Activated T-helper 17 cell treated with anti-CD3 and anti-CD28 coated beads, Interleukin-2, amount 50 U/mL, for 72 hours (primary cell): ENCODE data around the gene NDUFS2. TPM values are rescaled to one million over a fixed set of nuclear protein-coding genes. Genes with fewer than 3 reads are reported as not detected.
"Not testable (repeated sequence)": the region's sequence is repeated elsewhere in the genome, so short reads cannot be mapped to it uniquely, and the experiment has no call there.

Experiments
- ATAC-seq: fragments of 150-1000 bp; cut with Tn5 transposase; replicated peaks from 2 replicates; pipeline ENCODE4 v1.10.0; 2021; ENCODE audit warnings: mild to moderate bottlenecking, moderate library complexity
- H3K27ac Mint-ChIP-seq: one replicate; pipeline ENCODE4 v1.8.0; 2022; ENCODE audit warnings: mixed read lengths
- H3K27me3 Mint-ChIP-seq: one replicate; pipeline ENCODE4 v1.8.0; 2022; ENCODE audit warnings: mixed read lengths
- H3K36me3 Mint-ChIP-seq: one replicate; pipeline ENCODE4 v1.8.0; 2022; ENCODE audit warnings: low read depth, mild to moderate bottlenecking, mixed read lengths
- H3K4me1 Mint-ChIP-seq: one replicate; pipeline ENCODE4 v1.8.0; 2022; ENCODE audit warnings: mixed read lengths
- H3K4me3 Mint-ChIP-seq: one replicate; pipeline ENCODE4 v1.8.0; 2022; ENCODE audit warnings: mild to moderate bottlenecking, mixed read lengths
- H3K9me3 Mint-ChIP-seq: one replicate; pipeline ENCODE4 v1.8.0; 2022; ENCODE audit warnings: mixed read lengths
- total RNA-seq, 2 donors: library from RNA; stranded (reverse); gene quantifications; one replicate each; pipeline ENCODE4 v1.2.3, GENCODE V29; 2022

The NDUFS2 gene
- total RNA-seq, 2 donors from 2014 or later, result 96.5 to 102 TPM

DNA sequence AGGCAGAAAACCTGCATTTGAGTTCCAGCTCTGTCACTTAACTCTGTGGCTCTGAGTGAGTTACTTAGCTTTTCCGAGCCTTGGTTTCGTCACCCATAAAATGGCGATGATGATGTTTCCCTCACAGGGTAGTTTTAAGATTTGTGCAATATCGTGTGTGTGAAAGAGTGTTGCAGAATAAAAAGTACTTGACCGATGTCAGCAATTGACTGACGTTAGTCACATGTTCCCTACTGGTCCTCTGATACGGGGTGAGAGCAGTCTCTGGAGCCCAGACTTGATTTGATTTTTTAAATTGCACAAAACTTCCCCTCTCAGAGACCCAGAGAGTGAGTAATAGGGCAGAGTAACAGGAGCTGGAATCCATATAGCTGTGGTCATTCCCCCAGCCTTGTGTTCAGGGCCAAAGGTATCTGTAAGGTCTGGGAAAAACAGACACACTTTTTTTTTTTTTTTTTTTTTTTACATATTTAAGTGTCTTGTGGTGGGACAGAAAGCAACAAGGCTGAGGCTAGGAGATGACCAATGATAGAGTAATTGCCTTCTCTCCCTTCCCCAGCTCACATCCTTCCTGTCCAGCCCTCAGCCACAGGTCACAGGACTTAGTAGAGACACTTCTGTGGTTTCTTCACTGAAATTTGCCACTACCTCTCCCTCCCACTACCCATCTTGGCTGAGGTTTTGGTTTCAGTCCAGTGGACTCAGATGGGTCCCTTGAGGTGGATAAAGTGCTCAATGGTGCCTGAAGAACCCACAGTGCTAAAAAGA, 15.0 kb downstream of the NDUFS2 start:
- Mint-ChIP-seq H3K27me3 (no peaks in the 10 kb centered on the region), H3K4me1 (peaks cover 8% of the 10 kb centered on the region), H3K9me3 (no peaks in the 10 kb centered on the region), H3K27ac (peak overlapping the region; percentile 79), H3K36me3 (peaks cover 32% of the 10 kb centered on the region), H3K4me3 (peak overlapping the region; percentile 39)
- ATAC-seq, result peak; percentile 90

DNA sequence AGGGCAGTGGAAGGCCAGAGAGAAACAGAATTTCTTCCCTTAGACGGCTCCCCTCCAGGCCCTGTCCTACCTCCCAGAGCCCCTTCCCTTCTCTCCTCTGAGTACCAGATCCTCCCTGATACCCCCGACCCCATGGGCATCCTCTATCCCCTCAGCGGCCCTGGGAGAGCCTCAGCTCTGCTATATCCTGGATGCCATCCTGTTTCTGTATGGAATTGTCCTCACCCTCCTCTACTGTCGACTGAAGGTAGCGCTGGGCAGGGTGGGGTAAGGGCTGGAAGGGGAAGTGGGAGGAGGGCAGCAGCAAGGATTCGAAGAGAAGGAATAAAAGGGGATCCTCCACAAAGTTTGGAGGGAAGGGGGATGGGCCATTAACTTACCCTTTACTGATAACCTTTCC, 15.7 kb downstream of the NDUFS2 start:
- Mint-ChIP-seq H3K27me3 (no peaks in the 10 kb centered on the region), H3K4me1 (peaks cover 8% of the 10 kb centered on the region), H3K27ac (peak overlapping the region; percentile 79), H3K4me3 (no peak overlapping the region), H3K9me3 (no peaks in the 10 kb centered on the region), H3K36me3 (peaks cover 25% of the 10 kb centered on the region)
- ATAC-seq, result no peak

DNA sequence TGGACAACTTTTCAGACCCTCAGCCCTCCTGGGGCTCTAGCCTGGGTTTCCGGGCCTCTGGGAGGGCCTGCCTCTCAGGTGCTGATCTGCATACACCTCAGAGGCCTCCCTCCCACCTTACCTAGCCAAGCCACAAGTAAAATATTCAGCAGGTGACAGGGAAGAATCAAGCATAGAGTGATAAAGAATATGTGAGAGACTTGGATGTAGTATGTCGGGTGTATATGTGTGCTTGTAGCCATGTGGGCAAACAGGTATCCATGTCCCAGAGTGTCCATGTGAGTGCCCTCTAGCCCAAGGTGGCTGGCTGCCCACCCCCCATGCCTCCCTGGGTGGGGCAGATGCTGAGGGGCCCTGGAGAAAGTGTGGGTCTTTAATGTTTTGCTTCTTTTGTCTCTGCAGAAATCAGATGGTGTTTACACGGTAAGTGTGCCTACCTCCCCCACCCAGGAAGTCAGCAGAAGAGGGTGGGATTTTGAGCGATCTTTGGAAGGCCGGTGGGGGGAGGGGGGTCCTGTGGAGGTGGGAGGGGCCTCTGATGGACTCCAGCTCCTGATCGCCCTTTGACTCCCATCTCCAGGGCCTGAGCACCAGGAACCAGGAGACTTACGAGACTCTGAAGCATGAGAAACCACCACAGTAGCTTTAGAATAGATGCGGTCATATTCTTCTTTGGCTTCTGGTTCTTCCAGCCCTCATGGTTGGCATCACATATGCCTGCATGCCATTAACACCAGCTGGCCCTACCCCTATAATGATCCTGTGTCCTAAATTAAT, 16.3 kb downstream of the NDUFS2 start:
- peaks cover 8% of the 10 kb centered on the region for H3K4me1 Mint-ChIP-seq
- H3K4me3 Mint-ChIP-seq, result no peak overlapping the region
- H3K27ac Mint-ChIP-seq, result peak overlapping the region; percentile 79
- no peaks in the 10 kb centered on the region for H3K27me3 Mint-ChIP-seq
- no peak for ATAC-seq
- peaks cover 19% of the 10 kb centered on the region for H3K36me3 Mint-ChIP-seq
- no peaks in the 10 kb centered on the region for H3K9me3 Mint-ChIP-seq

DNA sequence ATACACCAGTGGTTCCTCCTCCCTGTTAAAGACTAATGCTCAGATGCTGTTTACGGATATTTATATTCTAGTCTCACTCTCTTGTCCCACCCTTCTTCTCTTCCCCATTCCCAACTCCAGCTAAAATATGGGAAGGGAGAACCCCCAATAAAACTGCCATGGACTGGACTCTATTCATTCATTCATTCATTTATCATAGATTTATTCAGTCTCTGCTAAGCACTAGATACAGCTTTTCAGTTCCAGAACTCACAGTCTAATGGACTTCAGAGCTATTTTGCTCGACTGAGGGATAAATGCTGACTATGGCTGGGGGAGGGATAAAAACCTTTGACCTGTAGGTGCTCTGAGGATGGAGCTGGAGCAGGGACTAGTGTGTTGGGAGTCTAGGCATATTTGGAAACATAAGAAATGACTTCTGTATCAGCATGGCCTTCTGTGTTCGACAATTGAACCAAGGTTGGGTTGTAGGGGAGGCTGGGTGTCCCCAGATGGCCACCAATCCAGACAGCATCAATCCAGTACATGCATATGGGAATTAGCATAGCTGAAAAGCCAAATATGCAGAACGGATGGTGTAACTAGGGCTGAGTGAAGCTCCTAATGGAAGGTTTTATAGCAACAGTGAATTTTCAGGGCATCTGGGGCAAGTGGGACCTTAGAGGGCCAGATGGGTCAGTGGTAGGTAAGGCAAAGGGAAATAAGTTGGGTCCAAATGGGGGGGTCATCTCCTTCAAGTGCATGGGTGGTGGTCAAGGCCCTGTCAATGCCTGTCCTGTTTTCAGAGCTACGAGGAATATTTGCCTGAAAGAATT, 17.1 kb downstream of the NDUFS2 start:
- no peaks in the 10 kb centered on the region for H3K27me3 Mint-ChIP-seq
- no peak overlapping the region for H3K27ac Mint-ChIP-seq

DNA sequence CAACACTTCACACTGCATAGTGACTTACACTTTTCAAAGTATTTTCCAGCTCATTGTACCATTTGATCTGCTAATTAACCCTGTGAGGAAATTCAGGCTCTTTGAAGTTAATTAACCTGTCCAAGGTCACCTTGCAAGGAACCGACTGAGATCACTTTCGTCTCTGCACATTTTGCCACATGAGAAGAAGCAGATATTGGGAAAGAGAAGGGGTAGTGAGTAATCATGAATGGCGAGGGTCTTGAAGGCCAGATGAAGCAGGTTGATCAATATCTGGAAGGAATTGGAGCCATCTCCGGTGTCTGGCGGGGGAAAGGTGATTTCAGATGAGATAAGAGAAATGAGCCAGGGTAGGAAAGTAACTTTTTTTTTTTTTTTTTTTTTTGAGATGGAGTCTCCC, 17.8 kb downstream of the NDUFS2 start:
- ATAC-seq, result no peak
- H3K36me3 Mint-ChIP-seq, result peaks cover 3% of the 10 kb centered on the region
- H3K4me1 Mint-ChIP-seq, result peaks cover 9% of the 10 kb centered on the region
- H3K9me3 Mint-ChIP-seq, result no peaks in the 10 kb centered on the region
- no peaks in the 10 kb centered on the region for H3K27me3 Mint-ChIP-seq
- H3K4me3 Mint-ChIP-seq, result no peak overlapping the region
- H3K27ac Mint-ChIP-seq, result no peak overlapping the region

More for the DNA sequence above, 17.1 kb downstream of the NDUFS2 start:
- H3K4me3 Mint-ChIP-seq, result no peak overlapping the region
- no peak for ATAC-seq
- peaks cover 8% of the 10 kb centered on the region for H3K4me1 Mint-ChIP-seq
- H3K9me3 Mint-ChIP-seq, result no peaks in the 10 kb centered on the region
- H3K36me3 Mint-ChIP-seq, result peaks cover 11% of the 10 kb centered on the region

DNA sequence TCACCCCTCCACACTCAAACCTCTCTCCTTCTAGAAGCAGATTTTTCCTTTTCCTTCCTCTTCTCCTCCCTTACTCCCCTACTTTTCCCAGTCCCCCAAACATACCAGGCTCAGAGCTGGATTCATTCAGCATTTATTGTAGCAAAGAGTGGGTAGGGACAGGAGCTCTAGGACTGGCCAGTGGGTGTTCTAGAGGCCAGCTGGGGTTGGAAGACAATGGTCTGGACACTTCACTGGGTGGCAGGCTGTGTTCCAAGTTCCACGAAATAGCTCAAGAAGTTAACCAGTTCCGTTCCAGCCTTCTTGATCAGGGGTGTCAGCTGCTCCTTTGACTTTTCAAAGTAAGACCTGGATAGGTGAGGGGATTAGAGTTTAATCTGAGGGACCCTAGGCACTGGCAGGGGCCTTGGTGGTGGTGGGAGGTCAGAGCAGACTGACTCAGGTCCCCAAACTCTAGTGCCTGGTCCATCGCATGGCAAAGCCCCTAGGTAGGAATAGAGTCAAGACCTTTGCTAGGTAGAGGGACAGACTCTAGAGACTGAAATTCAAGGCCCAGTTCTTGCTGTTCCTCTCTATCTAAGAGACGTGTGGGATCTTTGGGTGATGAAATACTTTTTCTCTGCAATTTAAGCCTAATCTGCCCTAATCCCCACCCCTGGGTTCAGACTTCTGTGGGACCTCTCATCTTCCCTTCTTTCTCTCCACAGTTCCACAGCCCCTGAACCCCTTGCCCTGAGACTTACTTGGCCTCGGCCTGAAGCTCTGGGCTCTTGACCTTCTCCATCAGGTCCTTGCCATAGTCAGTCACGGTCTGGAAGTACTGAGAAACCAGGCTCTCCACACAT, 20.2 kb downstream of the NDUFS2 start:
- ATAC-seq, result no peak
- Mint-ChIP-seq H3K9me3 (no peaks in the 10 kb centered on the region), H3K27me3 (no peaks in the 10 kb centered on the region), H3K27ac (no peak overlapping the region), H3K4me1 (peaks cover 18% of the 10 kb centered on the region), H3K4me3 (no peak overlapping the region), H3K36me3 (peaks cover 5% of the 10 kb centered on the region)

DNA sequence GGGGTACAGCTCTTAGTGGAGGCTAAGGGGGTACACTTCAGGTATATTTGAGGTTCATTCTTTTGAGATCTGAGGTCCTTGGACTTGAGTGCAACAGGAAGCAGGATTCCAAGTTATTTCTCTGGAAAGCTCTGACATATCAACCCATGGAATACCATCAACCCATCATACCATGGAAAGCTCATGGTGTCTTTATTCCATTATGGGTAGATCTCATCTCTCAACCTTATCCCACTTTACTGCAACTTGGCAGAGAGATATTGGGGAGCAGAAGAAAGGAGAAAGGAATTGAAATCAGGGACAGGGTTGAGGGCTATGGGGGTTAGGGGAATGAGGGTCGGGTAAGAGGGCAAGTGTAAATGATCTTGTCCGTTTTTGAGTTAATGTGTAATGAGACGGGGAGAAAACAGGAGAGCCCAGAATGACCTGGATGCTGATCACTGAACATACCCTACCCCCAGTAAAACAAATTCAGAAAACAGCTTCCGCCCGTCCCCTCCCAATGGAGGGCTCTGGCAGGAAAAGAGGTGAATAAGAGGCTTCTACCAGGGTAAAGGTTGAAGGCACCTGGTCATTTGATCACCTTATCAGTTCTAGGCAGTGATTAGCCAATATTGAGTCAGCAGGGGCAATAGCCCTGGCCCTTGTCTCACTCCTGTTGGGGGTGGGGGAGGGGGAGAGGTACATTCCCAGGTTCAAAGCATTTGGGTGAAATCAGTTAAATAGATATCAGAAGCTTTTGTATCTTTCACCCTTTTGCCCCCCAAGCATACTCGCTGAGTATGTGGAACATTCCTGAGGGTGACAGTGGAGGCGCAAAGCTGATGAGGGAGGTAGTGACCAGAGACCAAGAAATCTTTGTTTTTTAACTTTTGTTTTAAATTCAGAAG, 21.9 kb downstream of the NDUFS2 start:
- Mint-ChIP-seq H3K36me3 (peaks cover 17% of the 10 kb centered on the region), H3K4me1 (peaks cover 22% of the 10 kb centered on the region), H3K27me3 (no peaks in the 10 kb centered on the region), H3K9me3 (no peaks in the 10 kb centered on the region), H3K27ac (peak overlapping the region; percentile 68), H3K4me3 (no peak overlapping the region)
- no peak for ATAC-seq

DNA sequence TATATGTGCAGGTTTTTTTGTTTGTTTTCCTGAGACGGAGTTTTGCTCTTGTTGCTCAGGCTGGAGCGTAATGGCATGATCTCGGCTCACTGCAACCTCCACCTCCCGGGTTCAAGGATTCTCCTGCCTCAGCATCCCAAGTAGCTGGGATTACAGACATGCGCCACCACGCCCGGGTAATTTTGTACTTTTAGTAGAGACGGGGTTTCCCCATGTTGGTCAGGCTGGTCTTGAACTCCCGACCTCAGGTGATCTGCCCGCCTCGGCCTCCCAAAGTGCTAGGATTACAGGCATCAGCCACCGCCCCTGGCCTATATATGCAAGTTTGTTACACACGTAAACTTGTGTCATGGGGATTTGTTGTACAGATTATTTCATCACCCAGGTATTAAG, 22.5 kb downstream of the NDUFS2 start:
- H3K27ac Mint-ChIP-seq, H3K27me3 Mint-ChIP-seq, H3K9me3 Mint-ChIP-seq, ATAC-seq, H3K4me3 Mint-ChIP-seq: not testable (repeated sequence)
- H3K4me1 Mint-ChIP-seq, result peaks cover 22% of the 10 kb centered on the region
- peaks cover 24% of the 10 kb centered on the region for H3K36me3 Mint-ChIP-seq

DNA sequence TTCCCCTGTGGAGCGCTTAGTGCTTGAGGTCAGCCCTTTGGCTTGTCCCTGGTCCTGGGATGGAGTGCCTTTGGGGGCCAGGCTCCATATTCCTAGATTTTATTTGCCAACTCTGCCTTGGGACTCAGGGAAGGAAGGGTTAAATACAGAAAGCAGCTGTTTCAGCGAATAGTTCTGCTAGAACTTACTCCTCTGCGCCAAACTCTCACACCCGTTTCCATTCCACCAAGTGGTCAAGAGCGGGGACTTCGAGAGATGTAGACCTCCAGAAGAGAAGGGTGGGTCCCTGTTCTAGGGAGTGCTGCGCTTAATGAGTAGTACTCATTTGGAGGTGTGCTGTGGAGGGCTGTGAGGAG, 23.0 kb downstream of the NDUFS2 start:
- H3K4me3 Mint-ChIP-seq, result peak overlapping the region; percentile 98
- no peak for ATAC-seq

DNA sequence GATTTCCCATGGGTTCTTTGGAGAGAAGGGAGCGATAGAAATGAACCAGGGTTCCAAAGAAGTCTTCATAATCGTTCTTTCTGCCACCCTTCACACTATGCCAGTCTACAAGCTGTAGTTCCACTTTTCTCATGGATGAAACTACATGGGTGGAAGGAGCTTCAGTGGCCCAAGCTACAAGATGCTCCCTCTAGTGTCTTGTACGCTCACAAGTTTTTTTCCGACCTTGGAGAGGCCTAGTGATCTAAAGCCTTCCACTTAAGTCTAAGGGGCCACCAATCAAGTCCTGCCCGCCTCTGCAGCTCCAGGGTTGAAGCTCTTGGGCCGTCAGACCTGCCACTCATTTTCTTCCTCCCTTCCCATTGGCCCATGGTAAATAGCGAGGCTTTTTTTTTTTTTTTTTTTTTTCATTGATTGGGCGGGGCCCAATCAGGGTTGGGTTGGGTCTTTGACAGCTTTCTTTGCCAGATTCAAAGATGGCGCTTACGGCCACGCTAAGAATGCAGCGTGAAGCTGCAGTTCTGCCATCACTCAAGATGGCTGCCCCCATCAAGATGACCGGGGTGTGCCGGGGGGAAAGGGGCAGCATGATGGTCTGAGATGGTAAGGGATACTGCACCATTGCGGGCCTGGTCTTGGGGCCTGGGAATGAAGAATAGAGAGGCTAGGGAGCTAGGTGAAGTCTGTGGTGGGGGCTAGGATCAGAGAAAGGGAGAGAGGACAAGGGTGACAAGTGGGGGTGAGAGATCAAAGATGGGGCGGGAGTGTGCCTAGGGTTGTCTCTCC, 23.6 kb downstream of the NDUFS2 start, which contains the start of gene TOMM40L:
TSS of gene TOMM40L (plus strand) at position 527 of the 786 bp plus-strand sequence. CDS start 430 bp downstream, outside the sequence.
- peak within 1 kb of the TSS; percentile 96 for H3K27ac Mint-ChIP-seq
- H3K36me3 Mint-ChIP-seq, result peaks cover 34% of the 10 kb centered on the region
- peak within 1 kb of the TSS; percentile 98 for H3K4me3 Mint-ChIP-seq
- no peaks in the 10 kb centered on the region for H3K27me3 Mint-ChIP-seq
- ATAC-seq, result peak; percentile 98
- H3K4me1 Mint-ChIP-seq, result peaks cover 22% of the 10 kb centered on the region
- no peaks in the 10 kb centered on the region for H3K9me3 Mint-ChIP-seq

More for the DNA sequence above, 23.0 kb downstream of the NDUFS2 start:
- Mint-ChIP-seq H3K27ac (peak overlapping the region; percentile 96), H3K36me3 (peaks cover 28% of the 10 kb centered on the region), H3K27me3 (no peaks in the 10 kb centered on the region), H3K9me3 (no peaks in the 10 kb centered on the region), H3K4me1 (peaks cover 22% of the 10 kb centered on the region)

DNA sequence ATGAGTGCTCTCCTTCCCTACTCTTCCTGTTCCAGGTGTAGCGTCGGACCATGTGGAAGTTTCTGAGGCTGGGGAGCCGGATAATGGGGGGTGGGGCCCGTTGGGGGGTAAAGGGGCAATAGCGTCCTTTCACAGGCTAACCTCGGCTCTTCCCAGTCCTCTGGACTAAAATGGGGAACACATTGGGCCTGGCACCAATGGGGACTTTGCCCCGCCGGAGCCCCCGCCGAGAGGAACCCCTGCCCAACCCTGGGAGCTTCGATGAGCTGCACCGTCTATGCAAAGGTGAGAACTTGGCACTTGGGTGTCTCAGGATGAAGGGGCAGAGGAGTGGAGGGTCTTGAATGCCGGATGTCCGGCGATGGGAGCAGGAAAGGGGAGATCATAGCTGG, 24.1 kb downstream of the NDUFS2 start:
- peak overlapping the region; percentile 96 for H3K27ac Mint-ChIP-seq
- no peak for ATAC-seq
- H3K4me3 Mint-ChIP-seq, result peak overlapping the region; percentile 98
- H3K4me1 Mint-ChIP-seq, result peaks cover 22% of the 10 kb centered on the region
- H3K27me3 Mint-ChIP-seq, result no peaks in the 10 kb centered on the region
- no peaks in the 10 kb centered on the region for H3K9me3 Mint-ChIP-seq
- H3K36me3 Mint-ChIP-seq, result peaks cover 36% of the 10 kb centered on the region

DNA sequence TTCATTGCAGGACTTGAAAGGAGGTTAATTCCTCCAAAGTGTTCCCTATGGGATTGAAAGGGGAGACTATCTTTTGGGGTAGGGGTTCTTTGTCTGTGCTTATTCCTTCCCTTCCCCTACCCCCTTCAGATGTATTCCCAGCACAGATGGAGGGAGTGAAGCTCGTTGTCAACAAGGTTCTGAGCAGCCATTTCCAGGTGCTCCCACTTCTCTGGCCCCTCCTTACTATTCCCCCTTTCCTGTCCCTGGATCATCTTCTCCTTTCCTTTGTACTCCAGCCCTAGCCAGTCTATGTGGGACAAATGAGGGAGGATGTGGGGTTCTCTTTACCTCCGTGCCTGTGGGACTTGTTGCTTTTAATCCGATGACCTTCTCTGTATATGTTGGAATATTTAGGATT, 24.6 kb downstream of the NDUFS2 start:
- no peak for ATAC-seq
- H3K27me3 Mint-ChIP-seq, result no peaks in the 10 kb centered on the region

More for the DNA sequence above, 24.6 kb downstream of the NDUFS2 start:
- peak overlapping the region; percentile 98 for H3K4me3 Mint-ChIP-seq
- peaks cover 36% of the 10 kb centered on the region for H3K36me3 Mint-ChIP-seq
- H3K9me3 Mint-ChIP-seq, result no peaks in the 10 kb centered on the region
- peak overlapping the region; percentile 80 for H3K27ac Mint-ChIP-seq
- H3K4me1 Mint-ChIP-seq, result peaks cover 22% of the 10 kb centered on the region
